ENCODE data around the gene DIMT1.

Gene DIMT1

GRCh38 chr5:62362701-62363100 lies 41.0 kb downstream of the DIMT1 start:
- DNase-seq = no peak

GRCh38 chr5:62354028-62354874 lies 49.5 kb downstream of the DIMT1 start:
- no peak for DNase-seq

GRCh38 chr5:62348723-62349481 lies 54.8 kb downstream of the DIMT1 start:
- no peak for DNase-seq

GRCh38 chr5:62347928-62348327 lies 55.8 kb downstream of the DIMT1 start:
- DNase-seq = no peak

- DNase-seq = no peak
Measured at GRCh38 chr5:62346748-62347147, 57.0 kb downstream of the DIMT1 start.

- DNase-seq = no peak
Measured at GRCh38 chr5:62343428-62343827, 60.3 kb downstream of the DIMT1 start.

- DNase-seq = no peak
Measured at GRCh38 chr5:62342476-62342837, 61.2 kb downstream of the DIMT1 start.

GRCh38 chr5:62341783-62342475 lies 61.8 kb downstream of the DIMT1 start:
- no peak for DNase-seq

GRCh38 chr5:62340979-62341378 lies 62.7 kb downstream of the DIMT1 start:
- no peak for DNase-seq

- no peak for DNase-seq
Measured at GRCh38 chr5:62340392-62340791, 63.3 kb downstream of the DIMT1 start.
